Activated T-cell treated with anti-CD3 and anti-CD28 coated beads, Interleukin-2, amount 50 U/mL, for 1 hour (primary cell): ENCODE data around the gene TTLL3.
"Not testable (repeated sequence)": the region's sequence is repeated elsewhere in the genome, so short reads cannot be mapped to it uniquely, and the experiment has no call there.

Experiments
- DNase-seq: peaks from one replicate; pipeline ENCODE4 v3.0.0-alpha.2; 2020

Gene TTLL3

GRCh38 chr3:9809615-9810432 lies at the start of gene TTLL3:
Gene TTLL3 (plus strand): TSS chr3:9810262. CDS start chr3:9810662, 400 bp downstream.
- peak; percentile 62 for DNase-seq

GRCh38 chr3:9760779-9761505 lies 49.1 kb upstream of the TTLL3 start:
- DNase-seq = no peak

GRCh38 chr3:9761919-9762318 lies 48.1 kb upstream of the TTLL3 start:
- no peak for DNase-seq

GRCh38 chr3:9762871-9763270 lies 47.2 kb upstream of the TTLL3 start:
- DNase-seq = no peak

GRCh38 chr3:9765865-9766264 lies 44.2 kb upstream of the TTLL3 start:
- DNase-seq = no peak

GRCh38 chr3:9767418-9767817 lies 42.6 kb upstream of the TTLL3 start:
- no peak for DNase-seq

GRCh38 chr3:9768141-9768775 lies 41.8 kb upstream of the TTLL3 start:
- DNase-seq = no peak

- no peak for DNase-seq
Observed at GRCh38 chr3:9769012-9769411, 41.0 kb upstream of the TTLL3 start.

- DNase-seq = peak; percentile 66
Observed at GRCh38 chr3:9769426-9770275, 40.4 kb upstream of the TTLL3 start, which contains the start of gene CAMK1. Gene CAMK1 (minus strand): TSS chr3:9769947. CDS start chr3:9767749, 2,198 bp downstream.

GRCh38 chr3:9770276-9770812 lies 39.7 kb upstream of the TTLL3 start:
- no peak for DNase-seq

- DNase-seq = not testable (repeated sequence)
Observed at GRCh38 chr3:9771007-9771406, 39.1 kb upstream of the TTLL3 start.

GRCh38 chr3:9776896-9777693 lies 33.0 kb upstream of the TTLL3 start:
- no peak for DNase-seq

- DNase-seq = no peak
Observed at GRCh38 chr3:9777694-9778021, 32.4 kb upstream of the TTLL3 start.

GRCh38 chr3:9778143-9779074 lies 31.7 kb upstream of the TTLL3 start:
- no peak for DNase-seq

- no peak for DNase-seq
Observed at GRCh38 chr3:9779075-9779593, 30.9 kb upstream of the TTLL3 start.

- peak; percentile 27 for DNase-seq
Observed at GRCh38 chr3:9779721-9780457, 30.2 kb upstream of the TTLL3 start.

GRCh38 chr3:9780458-9780812 lies 29.6 kb upstream of the TTLL3 start:
- DNase-seq = no peak

- no peak for DNase-seq
Observed at GRCh38 chr3:9780910-9781309, 29.2 kb upstream of the TTLL3 start.

- DNase-seq = no peak
Observed at GRCh38 chr3:9781551-9781950, 28.5 kb upstream of the TTLL3 start.
